Kidney (tissue), 14 donors: ENCODE measurements around the gene WFDC1. TPM values are rescaled to one million over a fixed set of nuclear protein-coding genes. Genes with fewer than 3 reads are reported as not detected.

ENCODE experiments used
- DNase-seq, 5 donors: peaks; one replicate each; pipeline ENCODE4 v3.0.0-alpha.2; 2013 to 2020
- FAIRE-seq: peaks from 2 replicates; lab custom pipeline; 2012; peaks lifted over from hg19 to GRCh38; lab: Jason Lieb, UNC
- H3K27ac ChIP-seq, 2 donors: one replicate each; pipeline ENCODE4 v1.7.0; 2013; ENCODE audit warnings: low read depth in 2 of 2, low read length in 2 of 2, inconsistent platforms in 1 of 2
- H3K27me3 ChIP-seq: one replicate; pipeline ENCODE4 v1.7.1; 2013; ENCODE audit warnings: low read length, inconsistent platforms; ENCODE audit not compliant: control insufficient read depth, insufficient read depth
- H3K36me3 ChIP-seq, 3 donors: one replicate each; pipeline versions ENCODE4 v1.7.0 to v1.7.1; 2013; ENCODE audit warnings: low read length in 3 of 3, control low read depth in 1 of 3, inconsistent platforms in 1 of 3; ENCODE audit not compliant: insufficient read depth in 3 of 3, control insufficient read depth in 2 of 3
- H3K4me1 ChIP-seq, 3 donors: one replicate each; pipeline versions ENCODE4 v1.7.0 to v1.7.1; 2013; ENCODE audit warnings: low read length in 3 of 3, inconsistent platforms in 1 of 3, low read depth in 1 of 3; ENCODE audit not compliant: control insufficient read depth in 2 of 3, insufficient read depth in 2 of 3
- H3K4me3 ChIP-seq, 3 donors: one replicate each; pipeline versions ENCODE4 v1.7.0 to v1.8.1; 2013; ENCODE audit warnings: low read length in 3 of 3, control low read depth in 1 of 3, inconsistent platforms in 1 of 3
- H3K9ac ChIP-seq, 3 donors: one replicate each; pipeline versions ENCODE4 v1.7.0 to v1.7.1; 2013; ENCODE audit warnings: low read length in 3 of 3, control low read depth in 1 of 3, inconsistent platforms in 1 of 3
- H3K9me3 ChIP-seq, 3 donors: one replicate each; pipeline versions ENCODE4 v1.7.0 to v1.7.1; 2013; ENCODE audit warnings: low read length in 3 of 3, control low read depth in 1 of 3, inconsistent platforms in 1 of 3; ENCODE audit not compliant: control insufficient read depth in 2 of 3, insufficient read depth in 1 of 3
- intact Hi-C: fragments of 100-400 bp; cut with DNase I; formaldehyde crosslinking; loops from one replicate; pipeline ENCODE4 v1.11.1; 2022
- polyA plus RNA-seq: library from polyadenylated mRNA; stranded (reverse); fragments of 350-450 nt; fragmentation: Illumina TruSeq; extraction: RNeasy Lipid Tissue Mini Kit (QIAGEN cat#74804); gene quantifications from one replicate; pipeline ENCODE4 v1.2.3, GENCODE V29; 2014; ENCODE audit warnings: low read depth, low replicate concordance; ENCODE audit not compliant: insufficient read depth
- total RNA-seq: library from RNA; stranded (reverse); fragmentation: NEBNext Ultra II Directional; extraction: Animal tissue kit (Norgen Biotek cat#: 25700); gene quantifications from one replicate; pipeline ENCODE4 v1.2.1, GENCODE V29; 2021
- TF ChIP-seq, protein P1 (sequence below): IDR thresholded peaks from 3 replicates; pipeline ENCODE4 v1.5.1; 2012; ENCODE audit warnings: mild to moderate bottlenecking, moderate library complexity, borderline replicate concordance; ENCODE audit not compliant: insufficient read depth; ENCODE audit errors: extremely low read depth
- donor health status: control.
- donor health status: control.
- donor health status: control.
- donor health status: control.
- donor health status: control.
- donor health status: DM: yes; HTN: yes; CAD: no.
- donor health status: Normal renal cell carcinoma (clear cell type).

WFDC1 gene
- total and polyA plus RNA-seq, 2 donors from 2014 or later = 11.1 to 34.8 TPM

DNA sequence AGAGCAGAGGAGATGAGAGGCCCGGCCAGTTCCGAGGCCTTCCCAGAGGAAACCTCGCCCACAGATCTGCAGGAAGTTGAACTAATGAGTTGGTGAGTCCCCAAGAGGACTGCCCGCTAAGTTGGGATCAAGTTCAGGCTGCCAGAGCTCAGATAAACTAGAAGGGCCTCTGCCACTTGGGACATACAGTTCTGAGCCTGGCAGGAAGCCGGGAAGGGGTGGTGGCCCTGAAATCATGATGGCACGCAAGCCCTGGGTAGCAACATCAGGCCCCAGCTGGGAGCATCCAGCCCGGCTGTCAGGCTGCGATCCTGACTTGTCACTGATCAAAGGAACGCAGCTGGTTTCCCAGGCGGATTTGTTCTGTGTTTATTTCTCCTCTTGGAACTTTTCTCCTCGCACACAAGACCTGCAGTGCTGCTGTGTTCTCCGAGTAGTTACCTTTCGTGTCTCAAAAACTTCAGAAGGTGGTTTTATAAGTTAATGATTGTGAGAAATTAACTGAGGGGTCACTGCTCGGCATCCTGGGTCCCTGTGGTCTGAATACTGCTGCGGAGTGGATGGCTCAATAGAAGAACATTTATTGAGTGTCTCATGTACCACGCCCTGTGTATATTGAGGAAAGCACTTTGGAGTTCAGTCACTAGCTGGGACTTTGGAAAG lies 8.0 kb upstream of the WFDC1 start:
- DNase-seq (peak in 4 of 5 donors; percentile 38 to 96 (median 60)), FAIRE-seq (no peak)
- no peaks in the 10 kb centered on the region for H3K9me3 ChIP-seq
- TF ChIP-seq, protein P1, sequence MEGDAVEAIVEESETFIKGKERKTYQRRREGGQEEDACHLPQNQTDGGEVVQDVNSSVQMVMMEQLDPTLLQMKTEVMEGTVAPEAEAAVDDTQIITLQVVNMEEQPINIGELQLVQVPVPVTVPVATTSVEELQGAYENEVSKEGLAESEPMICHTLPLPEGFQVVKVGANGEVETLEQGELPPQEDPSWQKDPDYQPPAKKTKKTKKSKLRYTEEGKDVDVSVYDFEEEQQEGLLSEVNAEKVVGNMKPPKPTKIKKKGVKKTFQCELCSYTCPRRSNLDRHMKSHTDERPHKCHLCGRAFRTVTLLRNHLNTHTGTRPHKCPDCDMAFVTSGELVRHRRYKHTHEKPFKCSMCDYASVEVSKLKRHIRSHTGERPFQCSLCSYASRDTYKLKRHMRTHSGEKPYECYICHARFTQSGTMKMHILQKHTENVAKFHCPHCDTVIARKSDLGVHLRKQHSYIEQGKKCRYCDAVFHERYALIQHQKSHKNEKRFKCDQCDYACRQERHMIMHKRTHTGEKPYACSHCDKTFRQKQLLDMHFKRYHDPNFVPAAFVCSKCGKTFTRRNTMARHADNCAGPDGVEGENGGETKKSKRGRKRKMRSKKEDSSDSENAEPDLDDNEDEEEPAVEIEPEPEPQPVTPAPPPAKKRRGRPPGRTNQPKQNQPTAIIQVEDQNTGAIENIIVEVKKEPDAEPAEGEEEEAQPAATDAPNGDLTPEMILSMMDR = no peak
- no peak overlapping the region for H3K4me3 ChIP-seq
- peak overlapping the region; percentile 59 to 74 for H3K27ac ChIP-seq
- H3K36me3 ChIP-seq = no peaks in the 10 kb centered on the region
- H3K4me1 ChIP-seq = peaks cover 0 to 19% (median 10%) of the 10 kb centered on the region in 3 donors
- H3K9ac ChIP-seq = peak overlapping the region in 1 of 3 donors; percentile 36
- no peaks in the 10 kb centered on the region for H3K27me3 ChIP-seq
- intact Hi-C loops = no loop called here

DNA sequence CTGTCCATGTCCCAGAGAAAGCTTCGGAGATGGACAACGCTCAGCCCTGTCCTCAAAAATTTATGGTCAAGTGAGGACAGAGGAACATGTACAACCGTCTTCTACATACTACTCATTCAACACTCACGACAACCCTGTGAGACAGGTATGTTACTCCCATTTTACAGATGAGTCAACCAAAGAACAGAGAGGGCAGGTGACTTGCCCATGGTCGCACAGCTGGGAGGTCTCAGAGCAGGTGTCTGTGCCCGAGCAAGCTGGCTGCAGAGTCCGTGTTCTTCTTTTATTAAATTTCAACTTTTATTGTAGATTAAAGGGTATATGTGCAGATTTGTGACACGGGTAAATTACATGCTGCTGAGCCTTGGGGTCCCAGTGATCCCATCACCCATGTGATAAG lies 5.8 kb upstream of the WFDC1 start:
- no peak for FAIRE-seq
- intact Hi-C loops = no loop called here
- TF ChIP-seq, protein P1 = no peak
- H3K27ac ChIP-seq = no peak overlapping the region
- H3K4me3 ChIP-seq = no peak overlapping the region
- no peaks in the 10 kb centered on the region for H3K9me3 ChIP-seq
- no peak overlapping the region for H3K9ac ChIP-seq
- peaks cover 0 to 12% (median 8%) of the 10 kb centered on the region in 3 donors for H3K4me1 ChIP-seq
- DNase-seq = no peak
- H3K27me3 ChIP-seq = no peaks in the 10 kb centered on the region
- no peaks in the 10 kb centered on the region for H3K36me3 ChIP-seq

DNA sequence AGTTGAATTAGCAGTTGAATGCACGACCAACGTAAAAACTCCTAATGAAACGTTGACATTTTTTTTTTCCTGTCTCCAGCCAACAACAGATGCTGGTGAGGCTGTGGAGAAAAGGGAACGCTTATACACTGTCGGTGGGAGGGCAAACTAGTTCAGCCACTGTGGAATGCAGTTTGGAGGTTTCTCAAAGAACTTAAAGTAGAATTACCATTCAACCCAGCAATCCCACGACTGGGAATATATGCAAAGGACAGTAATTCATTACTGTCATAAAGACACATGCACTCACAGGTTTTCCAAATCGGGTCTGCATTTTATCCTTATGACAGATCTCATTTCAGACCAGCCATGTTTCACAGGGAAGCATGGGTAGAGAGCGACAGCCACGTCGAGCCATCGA lies 3.5 kb upstream of the WFDC1 start:
- intact Hi-C loops = no loop called here
- Histone ChIP-seq H3K4me3 (no peak overlapping the region), H3K9me3 (no peaks in the 10 kb centered on the region), H3K27me3 (no peaks in the 10 kb centered on the region), H3K9ac (no peak overlapping the region), H3K36me3 (no peaks in the 10 kb centered on the region), H3K27ac (no peak overlapping the region), H3K4me1 (peaks cover 0 to 18% (median 8%) of the 10 kb centered on the region in 3 donors)
- DNase-seq (no peak), FAIRE-seq (no peak)
- TF ChIP-seq, protein P1 = no peak
